ENCODE measurements around the gene PLEKHA6.

DNA sequence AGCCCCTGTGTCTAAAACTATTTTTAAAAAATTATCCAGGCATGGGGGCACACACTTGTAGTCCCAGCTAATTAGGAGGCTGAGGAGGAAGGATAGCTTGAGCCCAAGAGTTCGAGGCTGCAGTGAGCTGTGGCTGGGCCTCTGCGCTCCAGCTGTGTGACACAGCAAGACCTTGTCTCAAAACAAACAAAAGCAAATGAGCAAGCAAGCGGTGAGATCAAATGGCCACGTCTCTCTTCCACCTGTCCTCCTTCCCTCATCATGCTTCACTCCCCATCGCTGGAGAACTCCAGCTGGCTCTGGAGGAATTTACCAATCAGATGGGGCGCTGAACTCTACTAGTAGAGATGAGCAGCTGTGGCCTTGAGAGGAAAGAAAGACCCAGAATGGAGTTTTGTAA, 179.6 kb downstream of the PLEKHA6 start:
- no peak for TF ChIP-seq POLR2A (IDR thresholded peaks at IDR 0.05; ENCODE audit: low read depth, low read length)
- no peak for TF ChIP-seq SPI1 (IDR thresholded peaks at IDR 0.05; ENCODE audit: low read depth, low read length)
- no peak for TF ChIP-seq POLR2AphosphoS5 (IDR thresholded peaks at IDR 0.05; ENCODE audit: low read depth, low read length)

Data from GM12891 (cell line).